ENCODE measurements around the gene EYA3.

DNA sequence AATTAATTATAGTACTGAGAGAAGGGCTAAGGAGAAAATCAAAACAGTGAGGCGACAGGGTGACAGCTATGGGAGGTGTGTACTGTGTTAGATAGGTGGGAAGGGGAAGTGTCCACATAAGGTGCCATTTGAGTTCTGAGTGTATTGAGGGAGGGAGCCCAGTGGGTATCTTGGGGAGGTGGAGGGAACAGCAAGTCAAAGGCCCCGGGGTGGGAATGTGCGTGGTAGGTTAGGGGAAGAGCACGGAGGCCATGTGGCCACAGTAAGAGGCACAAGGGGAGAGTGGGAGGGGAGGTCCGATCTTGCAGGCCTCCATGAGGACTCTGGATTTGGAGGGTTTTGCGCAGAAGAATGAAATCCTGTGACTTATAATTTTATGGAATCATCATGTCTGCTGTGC, 131.6 kb downstream of the EYA3 start:
- TF ChIP-seq, protein P1, sequence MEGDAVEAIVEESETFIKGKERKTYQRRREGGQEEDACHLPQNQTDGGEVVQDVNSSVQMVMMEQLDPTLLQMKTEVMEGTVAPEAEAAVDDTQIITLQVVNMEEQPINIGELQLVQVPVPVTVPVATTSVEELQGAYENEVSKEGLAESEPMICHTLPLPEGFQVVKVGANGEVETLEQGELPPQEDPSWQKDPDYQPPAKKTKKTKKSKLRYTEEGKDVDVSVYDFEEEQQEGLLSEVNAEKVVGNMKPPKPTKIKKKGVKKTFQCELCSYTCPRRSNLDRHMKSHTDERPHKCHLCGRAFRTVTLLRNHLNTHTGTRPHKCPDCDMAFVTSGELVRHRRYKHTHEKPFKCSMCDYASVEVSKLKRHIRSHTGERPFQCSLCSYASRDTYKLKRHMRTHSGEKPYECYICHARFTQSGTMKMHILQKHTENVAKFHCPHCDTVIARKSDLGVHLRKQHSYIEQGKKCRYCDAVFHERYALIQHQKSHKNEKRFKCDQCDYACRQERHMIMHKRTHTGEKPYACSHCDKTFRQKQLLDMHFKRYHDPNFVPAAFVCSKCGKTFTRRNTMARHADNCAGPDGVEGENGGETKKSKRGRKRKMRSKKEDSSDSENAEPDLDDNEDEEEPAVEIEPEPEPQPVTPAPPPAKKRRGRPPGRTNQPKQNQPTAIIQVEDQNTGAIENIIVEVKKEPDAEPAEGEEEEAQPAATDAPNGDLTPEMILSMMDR (IDR thresholded peaks at IDR 0.05) = no peak
- TF ChIP-seq POLR2AphosphoS5 (IDR thresholded peaks at IDR 0.05) = no peak
